ENCODE measurements around the gene CELF3. TPM values are rescaled to one million over a fixed set of nuclear protein-coding genes. Genes with fewer than 3 reads are reported as not detected.

The CELF3 gene
- total RNA-seq, 1 donor from 2014 or later: 0.17 TPM

- Histone ChIP-seq H3K9ac (no peak overlapping the region), H4K20me1 (ENCODE audit: low read depth) (no peaks in the 10 kb centered on the region), H3K9me3 (ENCODE audit: low read depth) (no peaks in the 10 kb centered on the region), H3K36me3 (no peaks in the 10 kb centered on the region), H3K27ac (no peak overlapping the region), H3K4me2 (no peak overlapping the region), H3K4me1 (no peaks in the 10 kb centered on the region), H2AFZ (replicated peaks) (no peak overlapping the region), H3F3A (ENCODE audit: low read depth) (no peaks in the 10 kb centered on the region), H3K79me2 (ENCODE audit: low read depth) (no peaks in the 10 kb centered on the region), H3K4me3 (no peak overlapping the region), H3K27me3 (peaks cover 28% of the 10 kb centered on the region)
- H3K36me3 Mint-ChIP-seq: peaks cover 8% of the 10 kb centered on the region
- no peak for DNase-seq (ENCODE audit: low spot score)
- no peak overlapping the region for H3K27ac Mint-ChIP-seq
- H3K4me1 Mint-ChIP-seq: no peaks in the 10 kb centered on the region
- no peak overlapping the region for H3K4me3 Mint-ChIP-seq
- peaks cover 17% of the 10 kb centered on the region for H3K27me3 Mint-ChIP-seq (ENCODE audit: insufficient read depth, low read depth)
- H3K9me3 Mint-ChIP-seq: peaks cover 20% of the 10 kb centered on the region
- TF ChIP-seq CTCF (IDR thresholded peaks at IDR 0.05) (no peak), EZH2phosphoT487 (IDR thresholded peaks at IDR 0.05) (no peak), EZH2 (IDR thresholded peaks at IDR 0.05) (no peak)
Observed at GRCh38 chr1:151741516-151741915, 24.9 kb upstream of the CELF3 start.

GRCh38 chr1:151739590-151740355, 23.2 kb upstream of the CELF3 start:
- Histone ChIP-seq H3K36me3 (no peaks in the 10 kb centered on the region), H3K27ac (no peak overlapping the region), H3K9me3 (ENCODE audit: low read depth) (no peaks in the 10 kb centered on the region), H2AFZ (replicated peaks) (no peak overlapping the region), H3K4me2 (no peak overlapping the region), H3K79me2 (ENCODE audit: low read depth) (no peaks in the 10 kb centered on the region), H3K9ac (no peak overlapping the region), H3K4me3 (no peak overlapping the region), H4K20me1 (ENCODE audit: low read depth) (no peaks in the 10 kb centered on the region), H3F3A (ENCODE audit: low read depth) (no peaks in the 10 kb centered on the region), H3K4me1 (no peaks in the 10 kb centered on the region), H3K27me3 (peaks cover 20% of the 10 kb centered on the region)
- Mint-ChIP-seq H3K36me3 (peaks cover 8% of the 10 kb centered on the region), H3K9me3 (peaks cover 21% of the 10 kb centered on the region), H3K4me3 (no peak overlapping the region), H3K4me1 (peaks cover 5% of the 10 kb centered on the region), H3K27ac (no peak overlapping the region), H3K27me3 (ENCODE audit: insufficient read depth, low read depth) (peaks cover 17% of the 10 kb centered on the region)
- DNase-seq (ENCODE audit: low spot score): no peak
- no peak for TF ChIP-seq CTCF (IDR thresholded peaks at IDR 0.05)
- no peak for TF ChIP-seq EZH2 (IDR thresholded peaks at IDR 0.05)
- TF ChIP-seq EZH2phosphoT487 (IDR thresholded peaks at IDR 0.05): no peak

- no peak for DNase-seq (ENCODE audit: low spot score)
- TF ChIP-seq CTCF (IDR thresholded peaks at IDR 0.05) (no peak), EZH2 (IDR thresholded peaks at IDR 0.05) (no peak), EZH2phosphoT487 (IDR thresholded peaks at IDR 0.05) (no peak)
- no peak overlapping the region for H3K9ac ChIP-seq
- no peaks in the 10 kb centered on the region for H3K36me3 ChIP-seq
- H3K79me2 ChIP-seq (ENCODE audit: low read depth): no peaks in the 10 kb centered on the region
- H3K36me3 Mint-ChIP-seq: peaks cover 8% of the 10 kb centered on the region
- H3K4me2 ChIP-seq: no peak overlapping the region
- H2AFZ ChIP-seq (replicated peaks): no peak overlapping the region
- no peaks in the 10 kb centered on the region for H3K27me3 ChIP-seq
- H3K27ac Mint-ChIP-seq: no peak overlapping the region
- no peaks in the 10 kb centered on the region for H4K20me1 ChIP-seq (ENCODE audit: low read depth)
- H3K27ac ChIP-seq: no peak overlapping the region
- H3K9me3 Mint-ChIP-seq: peaks cover 21% of the 10 kb centered on the region
- no peaks in the 10 kb centered on the region for H3F3A ChIP-seq (ENCODE audit: low read depth)
- H3K4me3 ChIP-seq: no peak overlapping the region
- H3K4me1 ChIP-seq: no peaks in the 10 kb centered on the region
- peaks cover 5% of the 10 kb centered on the region for H3K4me1 Mint-ChIP-seq
- H3K9me3 ChIP-seq (ENCODE audit: low read depth): no peaks in the 10 kb centered on the region
- no peak overlapping the region for H3K4me3 Mint-ChIP-seq
- peaks cover 14% of the 10 kb centered on the region for H3K27me3 Mint-ChIP-seq (ENCODE audit: insufficient read depth, low read depth)
Observed at GRCh38 chr1:151737479-151737878, 20.9 kb upstream of the CELF3 start.
